Heart right ventricle (tissue), 16 donors: ENCODE measurements around the gene JRKL. TPM values are rescaled to one million over a fixed set of nuclear protein-coding genes. Genes with fewer than 3 reads are reported as not detected.

Experiments used
- ATAC-seq, 8 donors: fragments of 200-7000 bp; cut with Tn5 transposase; one replicate each; pipeline ENCODE4 v1.9.1; 2020; ENCODE audit warnings: mild to moderate bottlenecking in 8 of 8, moderate library complexity in 8 of 8, moderate number of reproducible peaks in 1 of 8
- DNase-seq, 2 donors: peaks; one replicate each; pipeline ENCODE4 v3.0.0-alpha.2; 2020
- H3K27ac ChIP-seq, 10 donors: fragments of 200-600 bp; sonication (generic) in 2 of 10; one replicate each; pipeline versions ENCODE4 v1.5.0 to v1.8.0; 2020 to 2022; ENCODE audit warnings: mild to moderate bottlenecking in 3 of 10
- H3K27me3 ChIP-seq, 7 donors: fragments of 200-600 bp; one replicate each; pipeline ENCODE4 v1.8.0; 2021 to 2022; ENCODE audit warnings: mild to moderate bottlenecking in 2 of 7
- H3K36me3 ChIP-seq, 9 donors: fragments of 200-600 bp; sonication (generic) in 1 of 9; one replicate each; pipeline versions ENCODE4 v1.5.0 to v1.8.0; 2020 to 2022; ENCODE audit warnings: mild to moderate bottlenecking in 2 of 9
- H3K4me1 ChIP-seq, 9 donors: fragments of 200-600 bp; sonication (generic) in 1 of 9; one replicate each; pipeline versions ENCODE4 v1.5.0 to v1.8.0; 2020 to 2022; ENCODE audit warnings: mild to moderate bottlenecking in 4 of 9
- H3K4me3 ChIP-seq, 10 donors: fragments of 200-600 bp; sonication (generic) in 2 of 10; one replicate each; pipeline versions ENCODE4 v1.5.0 to v1.8.0; 2020 to 2022; ENCODE audit warnings: mild to moderate bottlenecking in 7 of 10, moderate library complexity in 2 of 10
- H3K9me3 ChIP-seq, 11 donors: fragments of 200-600 bp in 10 of 11; sonication (generic) in 2 of 11; one replicate each; pipeline versions ENCODE4 v1.5.0 to v1.8.0; 2013 to 2022; ENCODE audit warnings: mild to moderate bottlenecking in 2 of 11, control low read depth in 1 of 11, moderate library complexity in 1 of 11
- CTCF ChIP-seq, 9 donors: fragments of 200-600 bp; sonication (generic) in 2 of 9; IDR thresholded peaks; one replicate each; pipeline versions ENCODE4 v1.5.0 to v1.8.0; 2021 to 2022; ENCODE audit warnings: antibody characterized with exemption in 9 of 9, mild to moderate bottlenecking in 5 of 9, moderate library complexity in 1 of 9
- WGBS, 2 donors: extraction: QIAGEN DNeasy Blood & Tissue Kit; methylation state at CpG; one replicate each; pipeline ENCODE4 v1.1.7; 2013; ENCODE audit warnings: inconsistent platforms in 1 of 2; 5-methylcytosine and 5-hydroxymethylcytosine counted together
- intact Hi-C, 10 donors: fragments of 100-400 bp; cut with DNase I; formaldehyde crosslinking; loops; one replicate each; pipeline versions ENCODE4 v1.11.1 to v1.14.2; 2022
- polyA plus RNA-seq, 2 donors: library from polyadenylated mRNA; stranded (reverse); fragments of 200-250 nt; gene quantifications; one replicate each; pipeline ENCODE4 v1.2.3, GENCODE V29; 2013
- total RNA-seq, 10 donors: library from RNA; stranded (reverse); fragmentation: NEBNext Ultra II Directional in 3 of 10; extraction: Animal tissue kit (Norgen Biotek cat#: 25700) in 3 of 10; gene quantifications; one replicate each; pipeline versions ENCODE4 v1.2.1 to v1.2.4, GENCODE V29; 2021 to 2023
- donor health status: Arrhythmogenic right ventricular cardiomyopathy.
- donor health status: ischemic (EF 13 %, LVEDD 7.1; RV severe dilation, severe dysfunction).
- donor health status: healthy with polysubstance abuse.
- donor health status: DM: no; HTN: yes; CAD: no.
- donor health status: DM: no; HTN: no; CAD: no.
- donor health status: ischemic (EF 25% LVEDD 6.9; RV normal size, moderate dysfunction).
- donor health status: ischemic (EF 25% LVEDD 5.7; RV mildly dilated, moderate dysfunction).
- donor health status: healthy.
- donor health status: DM: yes; HTN: yes; CAD: no.
- donor health status: Ischemic cardiomyopathy.
- donor health status: ischemic (EF 35%, LVEDD 5.7; RV mildly dilated, moderate dysfunction).
- donor health status: nonischemic (EF 11% LVEDD 7.7; RV severe dilation, severe dysfunction).
- donor health status: DM: yes; HTN: yes; CAD: no.
- donor health status: PGD.
- donor health status: ischemic (EF 29% LVEDD 5.4; RV normal size, mild dysfunction).
- donor health status: nonischemic (EF 23%, LVEDD 6.1; RV moderate dilation, normal function).

The JRKL gene
- total and polyA plus RNA-seq, 12 donors: 3.4 to 7.5 (median 5.9) TPM

GRCh38 chr11:96367342-96367741 is 22.5 kb upstream of the JRKL start:
- H3K9me3 ChIP-seq: peaks cover 0 to 14% (median 0%) of the 10 kb centered on the region in 11 donors
- intact Hi-C loops: no loop called here
- no peak for TF ChIP-seq CTCF (IDR thresholded peaks at IDR 0.05)
- ATAC-seq (no peak), DNase-seq (no peak)
- H3K36me3 ChIP-seq: peaks cover 0 to 100% (median 29%) of the 10 kb centered on the region in 9 donors
- H3K4me1 ChIP-seq: no peaks in the 10 kb centered on the region
- H3K4me3 ChIP-seq: no peak overlapping the region
- H3K27me3 ChIP-seq: no peaks in the 10 kb centered on the region
- 89 to 95% methylated on average over 2 of the region's 2 CpGs for WGBS, 2 donors
- no peak overlapping the region for H3K27ac ChIP-seq

GRCh38 chr11:96373826-96374225 is 16.0 kb upstream of the JRKL start:
- intact Hi-C loops: no loop called here
- WGBS, 2 donors: 91 to 92% methylated on average over 4 of the region's 4 CpGs
- Histone ChIP-seq H3K4me3 (no peak overlapping the region), H3K9me3 (peaks cover 0 to 3% (median 0%) of the 10 kb centered on the region in 11 donors), H3K27me3 (no peaks in the 10 kb centered on the region), H3K27ac (no peak overlapping the region), H3K4me1 (no peaks in the 10 kb centered on the region), H3K36me3 (peaks cover 0 to 74% (median 26%) of the 10 kb centered on the region in 9 donors)
- TF ChIP-seq CTCF (IDR thresholded peaks at IDR 0.05): no peak
- no peak for ATAC-seq
- DNase-seq: no peak

GRCh38 chr11:96376796-96377195 is 13.0 kb upstream of the JRKL start:
- DNase-seq: no peak
- Histone ChIP-seq H3K4me1 (no peaks in the 10 kb centered on the region), H3K27me3 (no peaks in the 10 kb centered on the region), H3K36me3 (peaks cover 0 to 71% (median 7%) of the 10 kb centered on the region in 9 donors), H3K9me3 (no peaks in the 10 kb centered on the region), H3K27ac (no peak overlapping the region), H3K4me3 (no peak overlapping the region)
- TF ChIP-seq CTCF (IDR thresholded peaks at IDR 0.05): no peak
- ATAC-seq: no peak
- intact Hi-C loops: no loop called here
- 87 to 95% methylated on average over 1 of the region's 1 CpG for WGBS, 2 donors

GRCh38 chr11:96384156-96384555 is 5.7 kb upstream of the JRKL start:
- DNase-seq (no peak), ATAC-seq (no peak)
- Histone ChIP-seq H3K27ac (no peak overlapping the region), H3K4me3 (no peak overlapping the region), H3K36me3 (peaks cover 0 to 75% (median 4%) of the 10 kb centered on the region in 9 donors), H3K9me3 (no peaks in the 10 kb centered on the region), H3K27me3 (no peaks in the 10 kb centered on the region), H3K4me1 (peaks cover 0 to 23% (median 15%) of the 10 kb centered on the region in 9 donors)
- TF ChIP-seq CTCF (IDR thresholded peaks at IDR 0.05): no peak
- intact Hi-C loops: no loop called here
- whole genome bisulfite sequencing, 2 donors: 71 to 73% methylated on average over 3 of the region's 3 CpGs
